GM18502 (cell line): ENCODE data around the gene SERPING1.

ENCODE experiments used
- ATAC-seq: cut with Tn5 transposase; IDR thresholded peaks from one replicate; pipeline ENCODE4 v1.9.1; 2021; ENCODE audit warnings: mild to moderate bottlenecking; ENCODE audit not compliant: unreplicated experiment, poor library complexity

Gene SERPING1

DNA sequence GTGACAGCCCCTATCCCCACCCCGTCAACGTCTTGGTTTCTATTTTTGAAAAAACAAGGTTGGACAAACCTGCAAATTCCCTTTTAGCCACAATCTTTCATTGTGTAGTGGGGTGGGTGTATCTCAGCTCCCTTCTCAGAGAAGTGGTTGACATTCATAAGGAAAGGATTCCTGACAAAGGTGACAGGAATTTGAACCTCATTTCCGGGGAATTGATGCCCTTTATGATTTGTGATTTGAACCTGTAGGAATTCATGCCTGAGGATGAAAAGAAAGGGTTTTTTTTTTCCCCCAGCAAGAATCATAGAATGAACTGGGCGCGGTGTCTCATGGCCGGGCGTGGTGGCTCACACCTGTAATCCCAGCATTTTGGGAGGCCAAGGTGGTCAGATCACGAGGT is 37.8 kb downstream of the SERPING1 start:
- no peak for ATAC-seq

DNA sequence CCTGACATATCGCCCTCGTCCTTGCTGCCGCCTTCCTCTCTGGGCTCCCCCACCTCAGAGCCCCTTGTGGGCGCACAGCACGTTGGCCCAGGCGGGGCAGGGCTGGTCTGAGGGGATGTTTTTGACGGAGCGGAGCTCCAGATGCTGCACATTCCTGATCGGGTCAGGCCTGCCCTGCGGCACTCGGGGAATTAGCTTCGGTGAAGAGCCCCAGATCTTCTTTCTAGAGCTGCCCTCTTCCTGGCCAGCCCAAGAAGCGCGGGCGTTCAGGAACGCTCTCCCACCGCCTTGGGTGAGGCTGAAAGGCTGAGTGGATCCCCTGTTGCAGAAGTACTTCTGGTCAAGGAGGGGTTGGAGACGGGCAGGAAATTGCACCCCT is 40.1 kb downstream of the SERPING1 start:
- ATAC-seq: peak; percentile 3

DNA sequence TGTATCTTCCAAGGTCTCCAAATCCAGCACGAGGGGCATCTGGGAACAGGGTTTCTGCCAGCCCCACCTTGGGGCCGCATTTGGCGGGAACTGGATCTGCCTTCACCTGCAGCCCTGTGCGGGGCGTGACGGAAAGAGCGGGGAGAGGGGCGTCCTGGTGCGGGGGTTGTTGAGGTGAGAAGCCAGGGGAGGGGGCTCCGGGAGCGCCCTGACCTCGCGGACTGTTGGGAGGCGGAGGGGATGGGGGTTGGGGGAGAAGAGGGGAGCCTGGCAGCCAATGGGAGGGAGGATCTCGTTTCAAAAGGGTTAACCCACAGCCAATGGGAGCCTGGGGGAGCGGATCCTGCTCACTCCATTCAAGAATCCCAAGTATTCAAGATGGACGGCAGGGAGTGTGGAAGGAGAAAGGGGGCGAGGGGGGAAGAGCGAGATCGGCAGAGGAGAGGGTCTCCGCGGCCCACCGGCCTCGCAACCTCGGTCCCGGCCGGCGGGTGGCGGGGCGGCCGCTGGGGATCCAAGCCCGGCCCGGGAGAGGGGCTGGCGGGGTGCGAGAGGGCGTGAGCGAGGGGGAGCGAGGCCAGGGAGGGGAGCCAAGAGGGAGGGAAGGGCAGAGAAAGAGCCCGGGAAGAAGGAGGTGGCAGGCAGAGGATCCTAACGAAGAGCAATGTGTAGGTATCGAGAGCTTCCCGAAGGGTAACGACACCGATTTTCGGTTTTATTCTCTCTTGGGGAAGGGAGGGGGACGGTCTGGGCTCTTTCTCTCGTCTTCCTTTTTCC is 40.7 kb downstream of the SERPING1 start:
- peak; percentile 66 for ATAC-seq

DNA sequence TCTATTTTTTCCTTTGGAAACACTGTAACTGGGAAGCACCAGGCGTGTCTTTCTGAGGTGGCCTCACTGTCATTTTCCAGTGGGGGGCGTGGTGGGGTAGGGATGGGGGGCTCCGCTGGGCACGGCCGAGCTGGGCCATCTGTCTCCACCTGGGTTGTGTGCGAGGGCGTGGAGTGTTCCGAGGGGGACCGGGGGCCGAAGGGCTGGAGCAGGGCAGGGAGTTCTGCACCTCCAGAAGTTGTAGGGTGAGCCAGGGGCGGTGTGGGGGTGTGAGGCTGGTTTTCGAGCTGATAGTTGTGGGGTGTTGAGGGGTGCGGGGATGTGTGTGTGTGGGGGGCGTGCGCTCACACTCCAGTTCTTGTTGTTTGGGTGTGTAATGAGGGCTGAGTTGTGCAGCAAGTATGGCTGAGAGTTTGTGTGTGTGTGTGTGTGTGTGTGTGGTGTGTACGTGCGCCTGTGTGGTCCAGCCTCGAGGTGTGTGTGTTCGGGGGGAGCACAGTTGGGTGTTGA is 41.4 kb downstream of the SERPING1 start:
- no peak for ATAC-seq

DNA sequence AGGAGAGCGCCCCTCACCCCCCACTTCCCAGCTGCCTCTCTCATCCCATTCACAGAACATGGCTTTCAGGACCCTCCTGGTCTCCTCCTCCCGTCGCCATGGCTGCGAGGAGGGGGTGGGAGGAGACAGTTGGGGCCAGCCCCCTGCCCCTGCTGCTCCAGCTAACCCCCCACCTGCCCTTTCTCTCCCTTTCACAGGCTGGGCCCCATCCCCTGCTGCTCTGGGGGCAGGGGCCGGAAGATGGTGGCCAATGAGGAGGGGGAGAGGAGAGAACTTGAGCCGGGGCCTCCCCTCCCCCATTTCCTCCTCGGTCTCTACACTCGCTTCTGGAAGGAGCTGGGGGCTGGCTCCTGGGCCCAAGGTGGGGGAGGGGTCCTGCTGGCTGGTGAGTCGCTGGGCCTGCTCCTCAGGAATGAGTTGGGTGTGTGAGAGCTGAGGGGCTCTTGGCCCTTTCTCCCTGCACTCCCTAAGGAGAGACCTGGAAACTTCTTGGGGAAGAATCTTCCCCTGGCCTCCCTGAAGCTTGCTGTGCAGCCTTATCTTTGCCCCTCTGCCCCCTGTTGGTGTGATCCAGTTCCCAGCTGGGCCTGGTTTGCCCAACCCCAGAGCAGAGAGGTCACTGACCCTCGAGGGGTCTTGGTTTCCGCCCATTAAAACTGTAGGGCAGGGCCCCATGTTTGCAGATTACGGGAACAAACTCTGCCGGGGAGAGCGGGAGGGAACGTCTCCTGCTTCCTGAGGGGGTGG is 42.0 kb downstream of the SERPING1 start:
- no peak for ATAC-seq

DNA sequence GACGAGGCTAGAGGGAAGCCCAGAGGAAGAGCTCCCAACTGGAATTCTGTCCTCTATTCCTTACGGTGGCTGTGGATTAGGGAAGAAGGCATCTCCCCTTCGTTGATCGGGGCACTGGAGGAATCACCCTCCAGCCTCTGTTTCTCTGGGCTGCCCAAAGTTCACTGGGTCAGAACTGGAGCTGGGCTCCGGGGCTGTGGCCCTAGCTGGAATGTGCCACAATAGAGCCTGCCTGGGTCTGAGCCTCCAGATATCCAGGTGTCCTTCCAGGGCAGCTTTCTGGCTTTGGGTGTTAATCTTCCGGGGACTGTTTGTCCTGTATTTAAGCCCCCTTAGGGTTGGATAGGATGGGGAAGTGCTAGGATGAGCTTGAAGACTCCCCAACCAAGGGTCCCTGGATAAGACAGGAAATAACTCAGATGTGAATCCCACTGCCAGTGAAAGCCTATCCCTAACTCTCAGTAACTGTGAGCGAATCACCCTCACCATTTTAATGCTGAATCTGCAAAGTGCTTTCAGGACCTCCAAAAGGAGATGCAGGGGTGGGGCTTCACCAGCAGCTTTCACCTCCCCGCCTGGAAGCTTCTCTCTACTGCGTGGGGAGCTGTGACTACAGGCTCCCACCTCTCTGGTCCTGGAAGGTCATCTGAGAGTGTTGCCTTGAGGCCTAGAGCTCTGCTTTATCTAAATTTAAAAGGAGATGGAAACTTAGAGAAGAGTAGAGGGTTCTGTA is 42.7 kb downstream of the SERPING1 start:
- ATAC-seq: no peak

DNA sequence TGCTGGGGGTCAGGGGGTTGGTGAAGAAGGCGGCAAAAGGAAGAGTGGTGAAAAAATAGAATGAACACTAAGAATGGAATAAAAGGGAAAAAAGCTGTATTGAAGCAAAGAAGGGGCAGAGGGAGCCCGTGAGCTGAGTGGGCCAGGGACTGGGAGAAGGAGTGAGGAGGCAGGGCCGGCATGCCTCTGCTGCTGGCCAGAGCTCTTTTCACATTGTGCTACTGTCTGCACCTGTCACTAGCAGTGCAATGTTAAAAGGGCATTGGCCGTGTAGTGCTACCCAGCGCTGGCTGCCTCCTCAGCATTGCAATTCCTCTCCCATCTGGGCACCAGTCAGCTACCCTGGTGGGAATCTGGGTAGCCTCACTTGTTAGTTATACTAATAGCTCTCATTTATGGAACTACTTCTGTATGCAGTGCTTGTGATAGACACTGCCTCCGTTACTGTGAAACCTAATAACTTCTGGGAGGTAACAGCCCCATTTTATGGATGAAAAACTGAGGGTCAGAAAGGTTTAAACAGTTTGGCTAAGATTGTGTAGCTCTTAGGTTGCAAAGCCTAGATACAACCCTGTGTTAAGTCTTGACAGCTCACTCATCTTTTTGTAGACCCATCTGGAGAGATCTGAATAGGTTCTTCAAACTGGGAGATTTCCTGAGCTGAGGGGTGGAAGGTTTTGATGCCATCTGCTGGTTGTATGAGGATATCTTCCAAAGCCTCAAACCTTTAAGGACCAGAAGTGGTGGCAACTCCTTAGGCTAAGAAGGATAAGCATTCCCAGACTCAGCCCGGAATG is 43.7 kb downstream of the SERPING1 start:
- no peak for ATAC-seq

DNA sequence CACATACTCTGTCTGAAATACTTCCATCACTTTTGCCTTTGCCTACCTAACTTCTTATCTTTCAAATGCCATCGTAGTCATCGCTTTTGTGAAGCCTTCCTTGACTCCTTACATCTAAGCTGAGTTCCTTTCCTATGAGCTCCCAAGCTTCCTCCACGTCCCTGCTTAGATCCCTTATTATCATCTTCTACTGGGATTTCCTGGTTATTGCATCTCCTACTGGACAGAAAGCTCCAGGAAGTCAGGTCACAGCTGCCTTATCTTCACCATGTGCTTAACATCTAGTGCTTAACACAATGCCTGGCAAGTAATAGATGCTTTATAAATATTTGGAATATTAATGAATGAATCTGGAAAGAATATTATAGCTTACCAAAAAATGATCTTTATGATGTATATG is 46.3 kb downstream of the SERPING1 start:
- ATAC-seq: no peak

DNA sequence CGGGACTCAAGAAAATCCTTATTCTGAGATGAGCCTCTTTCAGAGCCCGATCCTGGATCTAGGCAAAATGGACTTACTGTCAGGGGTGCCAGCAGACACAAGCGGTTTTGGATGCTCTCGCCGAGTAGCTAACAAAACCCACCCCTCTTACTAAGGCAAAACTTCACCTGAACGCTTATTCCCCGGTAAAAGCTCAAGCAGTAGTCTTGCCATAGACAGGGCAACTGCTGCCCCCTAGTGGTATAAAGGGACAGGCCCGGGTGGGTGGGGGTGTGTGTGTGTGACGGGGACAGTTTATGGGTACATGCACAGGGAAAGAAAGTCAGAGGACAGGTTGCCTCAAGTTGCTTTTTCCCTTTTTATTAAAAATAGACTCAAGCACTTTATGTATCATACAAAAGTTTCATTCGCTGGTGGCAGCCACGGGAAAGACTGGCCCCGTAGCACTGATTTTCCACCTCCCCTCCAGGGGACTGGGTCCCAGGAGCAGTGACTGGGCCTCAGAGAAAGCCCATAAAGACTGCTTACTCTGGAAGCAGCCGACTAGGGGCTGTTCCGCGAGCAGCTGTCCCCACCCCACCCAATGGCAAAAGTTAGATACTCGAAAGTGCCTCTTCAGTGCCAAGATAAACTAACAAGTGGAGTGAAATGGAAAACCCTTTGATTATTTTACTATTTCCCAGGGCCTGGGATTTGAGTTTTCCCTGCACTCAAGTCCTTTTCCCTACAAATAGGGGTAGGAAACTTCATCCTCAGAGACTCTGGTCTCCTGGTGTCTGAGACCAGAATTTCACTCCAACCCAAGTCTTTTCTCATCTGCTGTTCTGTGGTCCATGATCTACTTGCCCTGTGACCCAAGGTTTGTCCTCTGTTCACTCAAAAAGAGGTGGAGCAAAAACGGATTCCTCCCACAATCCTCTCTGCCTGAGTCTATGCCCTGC is 47.5 kb downstream of the SERPING1 start:
- peak; percentile 77 for ATAC-seq

DNA sequence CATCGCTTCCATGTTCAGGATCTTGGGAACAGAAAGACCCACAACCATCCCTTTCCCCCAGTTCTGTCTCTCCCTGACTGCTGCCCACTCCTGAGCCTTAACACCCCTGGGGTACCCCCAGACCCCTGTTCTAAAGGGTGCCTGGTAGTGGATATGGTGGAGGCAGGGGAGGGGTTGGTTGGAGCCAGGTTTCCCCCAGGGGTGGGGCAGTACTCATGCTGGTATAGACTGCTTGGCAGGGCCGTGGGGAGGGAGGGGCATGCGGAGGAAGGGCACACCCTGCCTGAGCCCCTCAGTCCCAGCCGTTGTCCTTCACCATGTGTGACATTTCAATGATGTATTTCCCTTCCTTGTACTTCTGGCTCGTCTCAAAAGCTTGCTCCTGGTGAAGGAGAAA is 48.2 kb downstream of the SERPING1 start:
- ATAC-seq: no peak

DNA sequence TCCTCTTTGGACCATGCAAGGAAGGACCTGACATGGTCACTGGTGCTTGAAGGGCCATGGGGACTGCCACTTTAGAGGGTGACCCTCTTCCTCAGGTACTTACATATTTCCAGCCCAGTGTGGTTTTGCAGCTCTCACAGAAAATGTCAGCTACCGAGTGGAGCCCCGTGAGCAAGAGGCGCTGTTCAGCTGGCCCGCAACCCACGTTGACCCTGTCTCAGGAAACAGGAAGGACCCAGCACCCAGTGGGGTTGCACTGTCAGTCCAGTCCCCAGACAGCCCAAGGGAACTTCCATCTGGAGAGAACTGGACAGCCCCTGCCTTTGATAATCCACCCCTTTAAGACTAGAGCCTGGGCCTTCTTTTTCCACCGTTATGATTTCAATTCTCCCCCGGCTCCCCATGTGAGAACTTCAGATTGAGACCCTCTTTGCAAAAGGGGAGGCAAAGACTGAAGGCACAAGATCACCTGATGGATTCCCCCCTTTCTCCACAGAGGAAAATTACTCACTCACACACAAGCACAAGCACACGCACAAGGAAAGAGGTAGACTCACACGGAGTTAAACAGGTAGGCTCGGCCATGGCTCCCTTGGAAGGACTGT is 48.8 kb downstream of the SERPING1 start:
- ATAC-seq: no peak

DNA sequence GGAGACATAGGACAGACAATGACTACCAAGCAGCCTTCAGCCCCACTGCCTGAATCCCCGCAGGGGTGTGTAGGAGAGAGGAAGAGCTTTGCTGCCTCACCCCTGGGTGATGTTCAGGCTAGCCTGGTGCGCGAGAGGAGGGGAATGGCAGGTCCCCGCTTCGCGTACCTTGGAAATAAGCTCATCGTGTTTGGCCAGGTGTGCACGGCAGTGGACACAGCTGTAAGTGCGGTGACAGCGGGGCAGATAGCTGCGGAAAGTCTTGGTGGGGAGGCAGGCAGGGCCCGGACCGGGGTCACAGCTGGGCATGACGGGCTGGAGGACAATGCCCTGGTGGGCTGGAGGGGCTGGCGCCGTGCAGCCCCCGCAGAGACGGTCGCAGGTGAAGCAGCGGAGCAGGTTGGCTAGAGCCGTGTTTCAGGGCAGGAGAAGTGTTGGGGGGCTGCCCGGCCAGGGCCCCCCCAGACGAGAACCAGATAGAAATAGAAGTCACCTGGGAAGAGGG is 49.4 kb downstream of the SERPING1 start:
- no peak for ATAC-seq

DNA sequence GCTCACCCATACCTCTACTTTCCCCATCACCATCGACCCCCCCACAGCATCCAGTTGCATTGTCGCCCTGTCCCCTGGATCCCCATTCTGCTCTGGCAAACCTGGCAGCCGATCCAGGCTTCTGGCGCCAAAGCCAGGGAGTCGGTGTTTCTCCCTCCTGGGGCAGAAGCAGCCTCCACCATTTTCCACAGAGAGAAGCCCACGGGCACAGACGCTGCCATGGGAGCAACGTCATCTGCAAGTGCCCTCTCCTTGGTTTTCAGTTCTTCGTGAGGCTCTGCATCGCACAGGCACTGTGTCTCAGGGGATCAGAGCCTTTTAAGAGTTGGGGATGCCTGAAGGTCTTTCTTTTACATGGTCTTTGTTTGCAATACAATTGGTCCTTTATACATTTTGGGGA is 49.9 kb downstream of the SERPING1 start:
- ATAC-seq: no peak

DNA sequence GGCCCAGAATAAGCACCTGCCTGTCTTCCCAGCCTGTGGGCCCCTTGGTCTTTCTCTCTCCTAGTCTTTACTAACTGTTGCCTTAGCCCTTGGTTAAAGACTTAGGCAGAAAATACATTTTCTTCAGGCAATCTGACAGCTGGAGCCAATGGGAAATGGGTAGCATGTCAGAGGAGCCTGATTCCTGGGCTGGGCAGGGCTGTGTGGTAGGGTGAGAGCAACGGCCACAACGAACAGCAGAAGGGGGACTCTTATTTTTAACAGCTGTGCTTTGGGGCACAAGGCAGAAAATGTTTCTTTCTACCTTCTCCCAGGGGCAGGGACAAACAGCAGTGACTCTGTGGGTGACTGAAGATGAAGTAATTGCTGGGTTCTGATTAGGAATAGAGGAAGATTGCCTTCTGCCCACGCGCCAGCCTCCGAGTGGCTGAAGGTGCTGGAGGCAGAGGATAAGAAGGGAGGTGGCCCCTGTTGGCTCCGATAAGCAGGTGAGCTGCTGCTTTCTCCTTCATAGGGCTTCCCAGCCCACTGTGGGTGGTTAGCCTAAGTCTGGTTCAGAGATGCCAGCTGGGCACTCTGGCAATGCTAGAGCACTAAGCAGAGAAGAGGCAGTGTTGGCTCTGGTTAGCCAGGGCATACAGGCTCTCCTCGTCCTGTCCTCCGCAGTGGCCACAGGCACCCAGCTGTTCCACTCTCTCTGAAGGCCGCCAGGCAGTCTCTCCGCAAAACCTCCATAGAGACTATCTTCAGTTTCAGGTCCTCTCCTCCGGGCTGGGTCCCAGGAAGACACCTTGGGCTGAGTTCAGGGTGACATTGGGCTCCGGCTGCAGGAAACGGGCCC is 50.7 kb downstream of the SERPING1 start:
- no peak for ATAC-seq

DNA sequence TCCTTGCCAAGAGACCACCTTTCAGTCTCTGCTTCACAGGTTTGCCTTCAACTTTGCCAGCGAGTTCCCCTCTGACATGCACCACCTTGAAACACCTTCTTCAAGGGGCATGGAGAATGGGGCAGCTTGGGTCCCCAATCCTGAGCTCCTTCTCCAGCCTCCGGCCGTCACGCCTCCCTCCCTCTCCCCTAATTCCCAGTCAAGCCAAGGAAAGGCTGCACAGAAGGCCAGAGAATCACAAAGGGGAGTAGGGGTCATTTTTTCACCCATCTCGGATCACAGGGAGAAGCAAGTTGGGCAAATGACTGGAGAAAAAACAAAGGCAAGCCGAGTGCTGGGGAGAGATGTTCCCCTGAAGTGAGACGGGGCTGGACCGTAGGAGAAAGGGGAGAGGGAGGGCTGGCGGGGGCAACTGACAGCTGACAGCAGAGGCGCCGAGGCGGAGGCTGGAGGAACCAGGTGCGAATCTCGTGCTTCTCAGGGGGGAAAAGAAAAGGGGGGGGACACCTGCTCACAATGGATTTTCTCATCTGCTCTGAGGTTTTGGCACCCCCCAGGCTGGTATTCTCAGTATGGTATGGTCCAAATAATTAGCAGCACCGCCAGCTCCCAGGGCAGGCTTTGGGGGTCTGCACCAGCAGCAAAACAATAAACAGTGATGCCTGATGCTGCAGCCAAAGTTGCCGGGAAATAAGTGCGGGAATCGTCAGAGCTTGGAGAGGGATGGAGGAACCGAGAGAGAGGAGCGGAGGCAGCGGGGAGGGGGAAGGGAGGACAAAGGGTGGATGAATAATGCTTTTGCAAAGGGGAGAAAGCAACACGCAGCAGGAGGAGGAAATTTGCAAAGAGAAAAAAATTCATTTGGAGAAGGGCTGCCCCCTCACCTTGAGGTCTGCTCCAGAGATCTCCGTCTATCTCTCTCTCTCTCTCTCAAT is 51.6 kb downstream of the SERPING1 start:
- ATAC-seq: no peak

DNA sequence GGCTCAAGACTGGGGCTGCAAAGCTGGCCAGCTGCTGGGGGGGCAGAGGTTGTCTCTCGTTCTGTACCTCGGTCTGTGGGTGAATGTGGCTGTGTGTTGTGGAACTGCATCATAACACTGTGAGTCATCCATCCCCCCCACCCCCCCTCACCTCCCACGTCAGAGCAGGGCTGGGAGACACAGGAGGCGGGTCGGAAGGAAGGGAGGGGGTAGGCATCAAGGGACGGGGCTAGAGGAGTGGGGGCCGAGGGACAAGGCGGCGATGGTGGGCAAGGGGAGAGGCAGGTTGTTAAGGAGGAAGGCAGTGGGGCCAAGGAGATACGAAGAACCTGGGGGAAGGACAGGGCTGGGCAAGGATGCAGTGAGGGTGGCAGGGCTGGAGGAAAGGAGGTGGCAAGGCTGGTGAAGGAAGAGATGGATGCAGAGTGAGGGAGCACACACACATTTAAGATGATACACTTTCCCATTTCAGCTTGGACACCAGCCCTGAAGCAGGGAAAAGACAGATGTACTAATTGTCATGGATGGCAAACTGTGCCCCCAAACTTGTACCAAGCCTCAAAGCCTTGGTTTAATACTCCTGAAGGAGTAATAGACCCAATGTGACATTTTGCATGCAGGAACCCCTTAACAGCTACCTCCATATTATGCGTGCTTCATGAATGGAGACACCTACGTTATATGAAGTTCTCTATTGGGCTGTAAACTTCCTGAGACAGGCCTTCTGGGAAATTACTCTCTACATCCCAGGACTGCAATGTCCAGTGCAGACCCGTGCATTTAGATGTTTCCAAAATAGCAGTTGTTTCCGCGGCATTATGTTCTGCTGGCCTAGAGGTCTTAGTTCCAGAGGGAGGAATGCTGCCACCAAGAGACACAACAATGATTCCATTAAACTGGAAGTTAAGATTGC is 52.6 kb downstream of the SERPING1 start, which contains the start of gene YPEL4:
Gene YPEL4 (minus strand): TSS at position 87 of the 913 bp plus-strand sequence. CDS start 2,805 bp downstream, outside the sequence.
- ATAC-seq: peak; percentile 44
